GM12872 (cell line): ENCODE data around the gene TPM3.

ENCODE experiments used
- TF ChIP-seq, protein P1 (sequence below): IDR thresholded peaks from 3 replicates; pipeline ENCODE4 v1.5.1; 2011; ENCODE audit warnings: low read depth, mild to moderate bottlenecking, low read length, moderate library complexity; ENCODE audit not compliant: insufficient read depth

Gene TPM3

DNA sequence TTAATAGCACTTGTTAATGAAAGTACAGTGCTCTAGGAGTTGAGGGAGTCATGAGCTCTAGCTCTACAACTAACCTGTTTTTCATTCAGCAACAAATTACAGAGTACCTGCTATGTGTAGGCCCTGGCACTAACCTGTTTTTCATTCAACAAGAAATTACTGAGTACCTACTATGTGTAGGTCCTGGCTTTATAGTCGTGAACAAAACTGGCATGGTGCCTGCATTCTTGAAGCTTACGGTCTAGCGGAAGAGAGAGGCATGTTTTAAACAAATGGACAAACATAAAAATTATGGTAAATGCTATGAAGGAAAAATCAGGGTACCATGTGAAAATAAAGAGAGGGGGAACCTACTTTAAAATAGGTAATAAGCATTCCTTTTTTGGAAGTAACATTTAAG lies 26.6 kb upstream of the TPM3 start:
- TF ChIP-seq, protein P1, sequence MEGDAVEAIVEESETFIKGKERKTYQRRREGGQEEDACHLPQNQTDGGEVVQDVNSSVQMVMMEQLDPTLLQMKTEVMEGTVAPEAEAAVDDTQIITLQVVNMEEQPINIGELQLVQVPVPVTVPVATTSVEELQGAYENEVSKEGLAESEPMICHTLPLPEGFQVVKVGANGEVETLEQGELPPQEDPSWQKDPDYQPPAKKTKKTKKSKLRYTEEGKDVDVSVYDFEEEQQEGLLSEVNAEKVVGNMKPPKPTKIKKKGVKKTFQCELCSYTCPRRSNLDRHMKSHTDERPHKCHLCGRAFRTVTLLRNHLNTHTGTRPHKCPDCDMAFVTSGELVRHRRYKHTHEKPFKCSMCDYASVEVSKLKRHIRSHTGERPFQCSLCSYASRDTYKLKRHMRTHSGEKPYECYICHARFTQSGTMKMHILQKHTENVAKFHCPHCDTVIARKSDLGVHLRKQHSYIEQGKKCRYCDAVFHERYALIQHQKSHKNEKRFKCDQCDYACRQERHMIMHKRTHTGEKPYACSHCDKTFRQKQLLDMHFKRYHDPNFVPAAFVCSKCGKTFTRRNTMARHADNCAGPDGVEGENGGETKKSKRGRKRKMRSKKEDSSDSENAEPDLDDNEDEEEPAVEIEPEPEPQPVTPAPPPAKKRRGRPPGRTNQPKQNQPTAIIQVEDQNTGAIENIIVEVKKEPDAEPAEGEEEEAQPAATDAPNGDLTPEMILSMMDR = no peak

GRCh38 chr1:154213274-154213673 lies 21.4 kb upstream of the TPM3 start:
- TF ChIP-seq, protein P1 = no peak

GRCh38 chr1:154212083-154212482 lies 20.2 kb upstream of the TPM3 start:
- TF ChIP-seq, protein P1 = no peak

- TF ChIP-seq, protein P1 = no peak
Observed at GRCh38 chr1:154208677-154209388, 16.9 kb upstream of the TPM3 start.

- TF ChIP-seq, protein P1 = no peak
Observed at GRCh38 chr1:154207262-154207661, 15.4 kb upstream of the TPM3 start.

- TF ChIP-seq, protein P1 = no peak
Observed at GRCh38 chr1:154206196-154206595, 14.3 kb upstream of the TPM3 start, which contains the start of gene CFAP141. TSS of gene CFAP141 (minus strand) at chr1:154206333. CDS start at chr1:154206307, 26 bp downstream.

GRCh38 chr1:154199563-154199879 lies 7.6 kb upstream of the TPM3 start:
- TF ChIP-seq, protein P1 = no peak
